Kidney glomerular epithelial cell (primary cell): ENCODE results near the gene MDGA2.
"Not testable (repeated sequence)": the region's sequence is repeated elsewhere in the genome, so short reads cannot be mapped to it uniquely, and the experiment has no call there.

Source experiments
- DNase-seq: peaks from one replicate; lab custom pipeline; 2025; lab: John Stamatoyannopoulos, UW

The MDGA2 gene

GRCh38 chr14:47328376-47328775, 347.0 kb downstream of the MDGA2 start:
- no peak for DNase-seq

- no peak for DNase-seq
Measured at GRCh38 chr14:47327336-47327735, 348.1 kb downstream of the MDGA2 start.

- no peak for DNase-seq
Measured at GRCh38 chr14:47322751-47323150, 352.7 kb downstream of the MDGA2 start.

GRCh38 chr14:47302121-47302520, 373.3 kb downstream of the MDGA2 start:
- DNase-seq = peak; percentile 5

DNA sequence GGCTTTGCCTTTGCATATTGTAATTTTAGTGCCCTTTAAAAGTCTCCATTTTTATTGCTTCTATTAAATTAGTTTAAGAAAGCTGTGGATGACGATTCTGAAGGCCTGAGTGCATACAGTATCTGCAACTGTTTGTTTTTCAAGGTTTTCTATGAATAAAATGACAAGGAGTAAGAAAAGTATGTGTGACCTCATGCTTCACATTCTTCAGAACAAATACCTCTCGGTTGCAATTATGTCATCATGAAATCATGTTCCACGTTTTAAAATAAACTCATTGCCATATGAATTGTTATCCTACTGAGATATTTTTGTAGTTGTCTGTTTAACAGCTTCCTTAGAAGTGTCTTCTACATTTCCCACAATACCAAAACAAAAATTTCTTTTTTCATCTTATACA, 374.6 kb downstream of the MDGA2 start:
- DNase-seq = peak; percentile 62

DNA sequence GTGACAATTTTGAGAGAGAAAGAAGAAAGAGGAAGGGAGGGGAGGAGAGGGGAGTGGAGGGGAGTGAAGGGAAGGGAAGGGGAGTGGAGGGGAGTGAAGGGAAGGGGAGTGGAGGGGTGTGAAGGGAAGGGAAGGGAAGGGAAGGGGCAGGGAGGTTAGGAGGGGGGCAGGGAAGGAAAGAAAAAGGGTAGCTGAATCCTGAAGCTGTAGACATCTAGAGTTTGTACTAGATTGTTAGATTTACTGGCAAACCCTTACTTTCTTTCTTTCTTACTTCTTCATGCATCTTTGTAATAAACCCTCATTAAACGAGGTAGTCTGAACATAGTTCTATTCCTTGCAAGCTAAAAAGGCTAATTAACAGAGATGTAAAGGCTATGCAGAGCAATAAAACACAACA, 378.0 kb downstream of the MDGA2 start:
- DNase-seq = no peak

DNA sequence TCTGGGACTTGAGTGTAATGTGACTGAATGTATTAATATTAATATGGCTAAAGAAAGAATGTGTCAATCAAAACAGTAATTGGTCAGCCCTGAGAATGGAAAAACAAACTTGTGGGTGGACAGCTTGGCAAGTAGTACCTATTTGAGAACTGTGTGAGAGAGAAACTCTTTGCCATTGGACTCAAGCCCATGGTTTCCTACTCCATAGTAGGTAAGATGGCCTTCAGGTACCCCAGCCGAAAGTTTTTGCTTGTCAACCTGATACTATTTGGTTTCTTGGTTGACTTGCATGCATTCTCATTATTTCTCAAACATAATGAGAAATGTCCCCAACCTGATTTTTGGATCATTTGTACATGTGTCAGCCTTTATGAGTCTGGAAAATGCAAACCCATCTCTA, 391.1 kb downstream of the MDGA2 start:
- DNase-seq = no peak

GRCh38 chr14:47281761-47282160, 393.6 kb downstream of the MDGA2 start:
- not testable (repeated sequence) for DNase-seq

DNA sequence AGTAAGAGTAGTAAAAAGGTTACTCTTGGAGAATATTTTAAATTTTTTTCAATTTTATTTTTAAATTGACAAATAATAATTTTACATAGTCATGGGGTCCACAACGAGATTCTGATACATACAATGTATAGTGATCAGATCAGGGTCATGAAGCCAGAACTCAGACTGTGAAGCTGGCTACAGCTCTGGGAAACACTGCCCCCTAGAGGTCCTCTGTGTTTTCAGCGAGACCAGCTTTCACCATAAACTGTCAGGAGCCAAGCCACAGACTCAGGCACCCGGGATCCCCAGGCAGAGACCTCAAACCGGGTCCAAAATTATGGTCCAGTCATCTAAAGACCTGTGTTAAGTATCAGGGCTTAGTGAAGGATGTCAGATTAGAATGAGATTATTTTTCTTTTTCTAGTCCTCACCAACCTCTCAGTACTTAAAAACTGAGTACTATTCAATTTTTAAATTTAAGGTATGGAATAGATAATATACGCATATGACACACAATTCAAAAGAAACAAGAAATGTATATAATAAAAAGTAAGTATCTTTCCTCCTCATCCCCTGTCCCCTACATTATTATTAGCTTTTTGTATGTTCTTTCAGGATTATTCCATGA, 397.1 kb downstream of the MDGA2 start:
- DNase-seq = peak; percentile 38

DNA sequence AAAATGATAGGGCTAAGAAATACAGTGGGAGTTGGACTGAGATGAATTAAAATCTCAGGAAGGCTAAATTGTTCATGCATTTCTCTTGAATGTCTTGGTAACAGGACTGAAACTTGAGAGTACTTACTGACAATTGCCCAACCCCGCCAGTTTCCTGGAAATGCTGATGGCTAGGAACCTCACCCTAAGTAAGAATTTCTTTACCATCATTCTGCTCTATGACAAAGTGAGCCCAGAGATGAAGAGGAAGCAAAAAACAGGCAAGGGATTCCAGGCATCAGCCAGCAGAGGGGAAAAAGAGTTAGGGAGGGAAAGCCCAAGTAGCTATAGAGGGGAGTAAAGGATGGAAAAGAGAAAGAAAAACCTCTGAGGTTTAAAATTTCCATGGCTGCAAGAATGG, 397.7 kb downstream of the MDGA2 start:
- no peak for DNase-seq

GRCh38 chr14:47276931-47277330, 398.5 kb downstream of the MDGA2 start:
- no peak for DNase-seq

DNA sequence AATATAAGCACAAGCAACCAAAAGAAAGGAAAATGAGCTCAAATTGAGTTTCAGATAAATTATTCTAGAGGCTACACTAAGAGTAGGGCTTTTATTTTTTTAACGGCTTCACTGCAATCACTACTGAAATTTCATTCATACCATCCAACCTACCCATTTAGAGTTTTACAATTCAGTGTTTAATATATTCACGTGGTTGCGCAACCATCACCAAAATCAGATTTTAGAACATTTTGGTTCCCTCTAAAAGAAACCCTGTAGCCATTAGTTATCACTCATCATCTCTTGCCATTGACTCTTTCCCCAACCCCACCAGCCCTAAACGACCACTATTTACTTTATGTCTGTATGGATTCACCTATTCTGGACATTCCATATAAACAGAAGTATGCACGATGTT, 401.5 kb downstream of the MDGA2 start:
- DNase-seq = no peak

DNA sequence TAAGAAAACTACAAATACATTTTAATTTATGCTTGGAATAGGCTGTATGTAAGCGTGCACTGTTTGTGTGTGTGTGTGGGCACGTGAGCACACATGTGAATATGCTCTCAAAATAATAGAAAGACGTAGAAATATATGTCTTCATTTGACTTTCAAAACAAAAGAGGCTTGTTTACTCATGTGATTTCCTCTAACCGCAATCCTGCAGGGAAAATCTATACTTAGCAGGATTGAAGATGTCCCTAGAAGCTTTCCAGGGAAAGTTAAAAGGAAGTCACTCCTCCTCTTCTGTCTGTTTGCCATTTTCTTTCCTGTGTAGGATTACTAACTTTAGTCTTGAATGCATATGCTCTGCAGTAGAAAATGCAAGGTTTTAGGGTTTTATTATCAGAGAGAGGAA, 404.7 kb downstream of the MDGA2 start:
- DNase-seq = no peak

- no peak for DNase-seq
Measured at GRCh38 chr14:47269756-47270492, 405.5 kb downstream of the MDGA2 start.

DNA sequence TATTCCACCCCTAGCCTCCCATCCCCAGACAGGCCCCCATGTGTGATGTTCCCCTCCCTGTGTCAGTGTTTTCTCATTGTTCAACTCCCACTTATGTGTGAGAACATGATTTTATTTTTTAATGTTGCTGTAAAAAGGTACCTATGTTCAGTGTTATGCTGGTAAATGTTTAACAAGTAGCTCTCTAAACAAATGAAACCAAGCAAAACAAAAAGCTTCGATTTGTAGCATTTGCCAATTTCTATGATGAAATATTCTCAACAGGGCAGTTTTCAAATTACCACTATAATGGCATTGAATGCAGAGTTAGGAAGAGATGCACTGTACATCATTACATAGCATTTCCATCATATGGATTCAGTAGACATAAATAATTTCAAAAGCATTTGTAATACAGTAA, 410.6 kb downstream of the MDGA2 start:
- no peak for DNase-seq

DNA sequence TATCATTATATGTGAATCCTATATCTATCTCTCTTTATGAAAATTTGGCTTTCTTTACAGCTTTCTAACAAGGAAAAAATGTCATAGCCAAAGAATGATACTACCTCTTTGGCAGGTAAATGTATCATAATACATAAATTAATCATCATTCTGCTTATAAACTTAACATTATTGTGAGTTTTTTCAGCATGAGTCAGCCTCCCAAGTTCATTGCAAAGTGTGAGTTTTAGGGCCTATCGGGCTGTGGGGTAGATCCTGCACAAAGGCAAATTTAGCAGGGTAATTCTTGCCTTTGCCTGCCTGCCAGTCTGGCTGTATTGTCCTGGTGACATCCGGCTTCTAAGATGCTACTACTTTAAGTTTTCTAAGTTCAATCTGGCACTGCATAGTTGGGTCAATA, 412.6 kb downstream of the MDGA2 start:
- no peak for DNase-seq

DNA sequence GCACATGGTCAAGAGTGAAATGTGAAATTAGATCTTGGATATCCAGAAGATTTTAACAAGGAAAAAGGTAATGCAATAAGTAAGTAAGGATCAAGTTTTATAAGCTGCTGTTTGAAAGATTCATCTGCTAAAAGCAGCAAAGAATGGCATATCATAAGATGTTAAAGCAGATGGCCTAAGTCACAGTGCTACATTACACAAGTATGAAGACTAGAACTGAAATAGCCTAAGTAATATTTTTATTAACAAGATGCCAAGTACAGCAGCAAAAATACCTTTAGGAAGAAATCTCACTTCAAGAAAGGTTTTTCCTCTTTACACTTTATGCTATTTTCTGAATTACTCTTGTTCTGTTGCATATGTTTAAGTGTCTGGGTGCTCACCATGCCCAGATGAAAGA, 414.1 kb downstream of the MDGA2 start:
- DNase-seq = no peak

DNA sequence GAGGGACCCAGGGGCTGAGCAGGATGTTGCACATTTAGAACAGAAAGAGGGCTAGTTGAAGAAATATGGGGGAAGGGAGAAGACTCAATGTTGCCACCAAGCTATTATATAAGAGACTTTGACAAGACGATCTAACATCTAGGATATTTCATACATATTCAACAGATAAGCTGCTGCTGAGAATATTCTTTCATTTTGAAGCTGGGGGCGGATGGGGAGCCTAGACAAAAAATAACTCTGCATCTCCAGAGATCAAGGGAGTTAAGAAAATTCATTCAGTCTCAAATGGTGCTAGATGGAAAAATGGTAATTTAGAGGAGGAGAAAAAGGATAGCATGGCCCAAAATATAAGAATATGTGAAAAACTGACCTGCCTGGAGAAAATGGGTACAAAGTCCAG, 415.6 kb downstream of the MDGA2 start:
- DNase-seq = no peak

- DNase-seq = no peak
Measured at GRCh38 chr14:47257013-47257412, 418.4 kb downstream of the MDGA2 start.

- no peak for DNase-seq
Measured at GRCh38 chr14:47252802-47253201, 422.6 kb downstream of the MDGA2 start.

DNA sequence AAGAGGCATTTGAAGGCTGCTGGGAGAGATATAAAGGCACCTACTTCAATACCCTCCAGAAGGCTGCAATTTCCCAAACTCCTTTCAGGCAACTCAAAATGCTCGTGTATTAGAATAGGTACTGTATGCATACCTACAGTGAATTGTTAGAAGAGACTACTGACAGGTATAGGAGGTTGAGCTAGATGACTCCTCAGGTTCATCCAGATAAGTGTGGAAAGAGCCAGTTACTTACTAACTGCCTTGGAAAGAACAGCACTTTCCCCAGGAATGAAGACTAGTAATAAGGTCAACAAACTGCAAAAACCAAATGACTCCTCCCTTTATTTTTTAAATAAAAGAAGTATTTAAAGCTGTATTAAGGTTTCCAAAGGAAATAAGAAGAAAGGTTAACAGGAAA, 429.0 kb downstream of the MDGA2 start:
- DNase-seq = no peak

GRCh38 chr14:47242579-47242978, 432.8 kb downstream of the MDGA2 start:
- DNase-seq = not testable (repeated sequence)

- DNase-seq = no peak
Measured at GRCh38 chr14:47240748-47241437, 434.5 kb downstream of the MDGA2 start.
